KMS-11 (cell line): ENCODE data around the gene ARRDC5.
"Not testable (repeated sequence)": the region's sequence is repeated elsewhere in the genome, so short reads cannot be mapped to it uniquely, and the experiment has no call there.

ENCODE experiments used
- H2AFZ ChIP-seq: fragments of 200-600 bp; sonication (generic); 2 replicates; pipeline ENCODE4 v1.6.1; 2016; ENCODE audit warnings: antibody characterized with exemption, mixed run types, low read depth
- H3K27ac ChIP-seq: fragments of 200-600 bp; sonication (generic); 2 replicates; pipeline ENCODE4 v1.6.1; 2016; ENCODE audit warnings: mild to moderate bottlenecking, mixed run types
- H3K27me3 ChIP-seq: fragments of 200-600 bp; sonication (generic); 2 replicates; pipeline ENCODE4 v1.6.1; 2017; ENCODE audit warnings: mild to moderate bottlenecking, low read depth, mixed run types, moderate library complexity; ENCODE audit not compliant: insufficient read depth
- H3K36me3 ChIP-seq: fragments of 200-600 bp; sonication (generic); 2 replicates; pipeline ENCODE4 v1.6.1; 2017; ENCODE audit warnings: mild to moderate bottlenecking, mixed run types; ENCODE audit not compliant: insufficient read depth
- H3K4me1 ChIP-seq: fragments of 200-600 bp; sonication (generic); 2 replicates; pipeline ENCODE4 v1.6.1; 2016; ENCODE audit warnings: mild to moderate bottlenecking, low read depth, mixed run types; ENCODE audit not compliant: poor library complexity, severe bottlenecking
- H3K4me2 ChIP-seq: fragments of 200-600 bp; sonication (generic); 2 replicates; pipeline ENCODE4 v1.7.0; 2016; ENCODE audit warnings: mild to moderate bottlenecking, mixed run types
- H3K4me3 ChIP-seq: fragments of 200-600 bp; sonication (generic); IDR thresholded peaks from 2 replicates; pipeline ENCODE4 v1.6.1; 2017; ENCODE audit warnings: low read depth, low read length, mixed read lengths; ENCODE audit not compliant: insufficient read depth
- H3K79me2 ChIP-seq: fragments of 200-600 bp; sonication (generic); 2 replicates; pipeline ENCODE4 v1.6.1; 2016; ENCODE audit warnings: low read depth, mixed run types; ENCODE audit not compliant: insufficient read depth
- H3K9ac ChIP-seq: fragments of 200-600 bp; sonication (generic); 2 replicates; pipeline ENCODE4 v1.6.1; 2016; ENCODE audit warnings: mild to moderate bottlenecking, mixed run types
- H4K20me1 ChIP-seq: fragments of 200-600 bp; sonication (generic); 2 replicates; pipeline ENCODE4 v1.6.1; 2016; ENCODE audit warnings: mild to moderate bottlenecking, mixed run types; ENCODE audit not compliant: insufficient read depth
- CTCF ChIP-seq: fragments of 200-600 bp; sonication (generic); conservative IDR thresholded peaks from 2 replicates; pipeline ENCODE4 v1.6.1; 2017; ENCODE audit warnings: low read depth, mild to moderate bottlenecking, antibody characterized with exemption, low read length, moderate library complexity, mixed read lengths

The ARRDC5 gene

DNA sequence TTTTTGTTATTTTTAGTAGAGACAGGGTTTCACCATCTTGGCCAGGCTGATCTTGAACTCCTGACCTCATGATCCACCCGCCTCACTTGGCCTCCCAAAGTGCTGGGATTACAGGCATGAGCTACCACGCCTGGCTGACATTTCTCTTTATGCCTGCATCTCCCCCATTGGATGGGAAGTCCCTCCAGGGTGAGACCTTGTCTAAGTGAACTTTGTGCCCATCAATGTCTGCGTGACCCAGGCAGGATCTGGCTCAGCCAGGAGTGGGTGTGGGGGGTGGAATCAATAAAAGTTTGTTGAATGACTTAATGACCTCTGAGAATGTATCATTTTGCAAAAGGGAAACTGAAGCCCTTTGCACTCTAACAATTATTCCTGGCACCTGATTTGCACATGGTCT is 1.8 kb upstream of the ARRDC5 start:
- no peaks in the 10 kb centered on the region for H3K36me3 ChIP-seq
- H3K27me3 ChIP-seq = no peaks in the 10 kb centered on the region
- no peak overlapping the region for H3K4me2 ChIP-seq
- no peaks in the 10 kb centered on the region for H4K20me1 ChIP-seq
- H3K4me3 ChIP-seq = no peak overlapping the region
- no peaks in the 10 kb centered on the region for H3K4me1 ChIP-seq
- no peaks in the 10 kb centered on the region for H3K79me2 ChIP-seq
- no peak overlapping the region for H3K27ac ChIP-seq
- H2AFZ ChIP-seq = no peak overlapping the region
- H3K9ac ChIP-seq = no peak overlapping the region
- TF ChIP-seq CTCF = no peak

GRCh38 chr19:4900879-4901278 is 1.8 kb downstream of the ARRDC5 start:
- not testable (repeated sequence) for H3K4me3 ChIP-seq, H3K79me2 ChIP-seq, H3K27me3 ChIP-seq, H3K36me3 ChIP-seq, H3K4me1 ChIP-seq, H4K20me1 ChIP-seq, H3K4me2 ChIP-seq, H3K27ac ChIP-seq, H3K9ac ChIP-seq, H2AFZ ChIP-seq

GRCh38 chr19:4897146-4897545 is 5.5 kb downstream of the ARRDC5 start:
- Histone ChIP-seq H3K36me3 (no peaks in the 10 kb centered on the region), H3K27me3 (no peaks in the 10 kb centered on the region), H3K9ac (no peak overlapping the region), H3K4me1 (no peaks in the 10 kb centered on the region), H3K79me2 (no peaks in the 10 kb centered on the region), H3K4me2 (no peak overlapping the region), H3K4me3 (no peak overlapping the region), H3K27ac (no peak overlapping the region), H2AFZ (no peak overlapping the region), H4K20me1 (no peaks in the 10 kb centered on the region)
- no peak for TF ChIP-seq CTCF

DNA sequence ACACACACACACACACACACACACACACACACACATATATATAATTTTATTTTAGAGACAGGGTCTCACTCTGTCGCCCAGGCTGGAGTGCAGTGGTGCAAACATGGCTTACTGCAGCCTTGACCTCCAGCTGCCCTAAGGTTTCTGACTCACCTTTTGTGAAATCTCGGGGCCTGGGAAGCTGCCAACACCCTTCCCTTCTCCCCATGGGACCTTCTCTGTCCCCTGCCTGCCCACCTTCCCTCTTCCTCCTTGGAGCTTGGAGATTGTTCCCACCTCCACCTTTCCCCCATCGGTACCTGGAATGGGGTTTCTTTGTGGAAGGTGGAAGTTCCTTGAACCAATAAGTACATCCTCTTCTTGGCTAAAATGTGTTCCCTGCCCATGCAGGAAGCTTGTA is 6.3 kb downstream of the ARRDC5 start:
- Histone ChIP-seq H3K79me2 (no peaks in the 10 kb centered on the region), H3K9ac (no peak overlapping the region), H3K4me2 (no peak overlapping the region), H3K4me1 (no peaks in the 10 kb centered on the region), H3K27ac (no peak overlapping the region), H3K4me3 (no peak overlapping the region), H3K27me3 (no peaks in the 10 kb centered on the region), H4K20me1 (no peaks in the 10 kb centered on the region), H2AFZ (no peak overlapping the region), H3K36me3 (no peaks in the 10 kb centered on the region)
- TF ChIP-seq CTCF = no peak

DNA sequence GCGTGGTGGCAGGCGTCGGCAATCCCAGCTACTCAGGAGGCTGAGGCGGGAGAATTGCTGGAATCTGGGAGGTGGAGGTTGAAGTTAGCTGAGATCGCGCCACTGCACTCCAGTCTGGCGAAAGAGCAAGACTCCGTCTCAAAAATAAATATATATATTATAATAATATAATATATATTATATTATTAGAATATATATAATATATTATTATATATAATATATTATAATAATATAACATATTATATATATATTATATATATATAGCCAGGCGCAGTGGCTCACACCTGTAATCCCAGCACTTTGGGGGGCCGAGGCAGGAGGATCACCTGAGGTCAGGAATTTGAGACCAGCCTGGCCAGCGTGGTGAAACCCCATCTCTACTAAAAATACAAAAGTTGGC is 9.7 kb downstream of the ARRDC5 start:
- H3K4me2 ChIP-seq, H3K27ac ChIP-seq, H3K36me3 ChIP-seq, H3K4me1 ChIP-seq, H3K79me2 ChIP-seq, H4K20me1 ChIP-seq, H3K27me3 ChIP-seq, H3K9ac ChIP-seq, H3K4me3 ChIP-seq, H2AFZ ChIP-seq: not testable (repeated sequence)
